Esophagus muscularis mucosa (tissue), 3 donors: ENCODE results near the gene CHIA.

Source experiments
- CTCF ChIP-seq, 3 experiments: fragments of 200-600 bp in 2 of 3; fragments of 450-650 bp in 1 of 3; sonication (generic) in 2 of 3; IDR thresholded peaks; one replicate each; pipeline ENCODE4 v1.5.1; 2017 to 2019; ENCODE audit warnings: antibody characterized with exemption in 3 of 3, mild to moderate bottlenecking in 2 of 3, moderate library complexity in 1 of 3
- POLR2A ChIP-seq: fragments of 450-650 bp; IDR thresholded peaks from one replicate; pipeline ENCODE4 v1.6.1; 2017; ENCODE audit warnings: antibody characterized with exemption, moderate library complexity, mild to moderate bottlenecking, low read depth
- POLR2AphosphoS5 ChIP-seq, 2 donors: sonication (generic); formaldehyde crosslinking; IDR thresholded peaks; one replicate each; pipeline ENCODE4 v1.6.1; 2017; ENCODE audit warnings: antibody characterized with exemption in 2 of 2

GRCh38 chr1:111271464-111271801, 19.2 kb upstream of the CHIA start:
- TF ChIP-seq POLR2A (no peak), POLR2AphosphoS5 (IDR thresholded peaks at IDR 0.05) (no peak), CTCF (IDR thresholded peaks at IDR 0.05) (no peak)
